ENCODE measurements around the gene HP1BP3. TPM values are rescaled to one million over a fixed set of nuclear protein-coding genes. Genes with fewer than 3 reads are reported as not detected.

The HP1BP3 gene
- total RNA-seq, 1 donor from 2014 or later: 267 TPM

DNA sequence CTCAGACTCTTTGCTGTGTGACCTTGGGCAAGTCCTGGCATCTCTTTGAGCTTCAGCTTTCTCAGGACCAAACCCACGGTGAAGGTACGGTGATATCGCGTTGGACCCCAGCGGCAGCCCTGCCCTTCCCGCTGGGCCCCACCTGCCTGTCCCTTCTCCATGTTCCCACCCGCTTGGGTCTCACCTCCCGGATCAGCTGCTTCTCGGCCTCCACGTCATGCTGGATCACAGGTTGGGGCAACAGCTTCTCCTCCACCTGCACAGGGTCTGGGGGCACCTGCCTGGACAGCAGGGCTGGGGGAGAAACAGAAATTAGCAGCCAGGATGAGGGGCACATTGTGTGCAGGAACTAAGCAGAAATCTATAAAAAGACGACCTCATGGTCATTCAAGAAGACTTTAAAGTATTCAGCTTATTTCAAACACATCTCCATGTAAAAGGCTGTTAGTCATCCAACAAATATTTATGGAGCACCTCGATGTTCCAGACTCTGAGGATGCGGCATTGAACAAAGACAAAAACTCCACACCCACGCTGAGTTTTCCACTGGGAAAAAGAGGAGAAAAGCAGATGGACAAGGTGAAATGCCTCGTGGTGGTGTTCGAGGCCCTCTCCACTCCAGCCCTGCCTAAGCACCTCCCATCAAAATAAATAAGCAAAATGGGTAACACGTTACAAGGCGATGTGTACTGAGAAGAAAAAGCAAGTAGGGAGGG, 88.8 kb downstream of the HP1BP3 start:
- intact Hi-C loops (cut with DNase I): no loop called here
- H3K9me3 ChIP-seq: no peaks in the 10 kb centered on the region
- H3K4me1 ChIP-seq: peaks cover 27% of the 10 kb centered on the region
- H3K27me3 ChIP-seq: no peaks in the 10 kb centered on the region
- H3K4me3 ChIP-seq: no peak overlapping the region
- no peak for DNase-seq (ENCODE audit: extremely low spot score in 2 of 2)
- no peaks in the 10 kb centered on the region for H3K36me3 ChIP-seq
- TF ChIP-seq CTCF (IDR thresholded peaks at IDR 0.05) (no peak), POLR2AphosphoS5 (IDR thresholded peaks at IDR 0.05; ENCODE audit: insufficient read depth in 1 of 2, low read depth in 1 of 2) (peak; percentile 36 to 47)
- H3K27ac ChIP-seq: peak overlapping the region; percentile 82

DNA sequence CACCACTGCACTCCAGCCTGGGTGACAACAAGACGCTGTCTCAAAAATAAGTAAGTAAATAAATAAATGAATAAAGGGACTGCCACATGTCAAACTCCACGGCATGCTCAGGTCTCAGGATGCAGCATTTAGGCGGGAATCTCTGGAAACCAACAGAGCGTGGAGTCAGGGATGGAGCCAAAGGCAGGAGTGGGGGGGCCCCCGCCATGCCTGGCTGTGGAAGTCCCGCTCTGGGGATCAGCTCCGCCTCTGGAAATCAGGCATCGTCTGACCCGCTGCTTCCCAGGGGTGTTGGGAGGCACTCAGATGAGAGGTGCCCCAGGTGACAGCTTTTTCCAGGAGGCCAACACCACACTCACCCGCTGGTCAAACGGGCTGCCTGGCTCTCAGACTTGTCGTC, 89.5 kb downstream of the HP1BP3 start:
- peak overlapping the region; percentile 82 for H3K27ac ChIP-seq
- TF ChIP-seq POLR2AphosphoS5 (IDR thresholded peaks at IDR 0.05; ENCODE audit: insufficient read depth in 1 of 2, low read depth in 1 of 2) (no peak), CTCF (IDR thresholded peaks at IDR 0.05) (no peak), POLR2A (IDR thresholded peaks at IDR 0.05) (no peak)
- DNase-seq (ENCODE audit: extremely low spot score in 2 of 2): no peak
- no peaks in the 10 kb centered on the region for H3K36me3 ChIP-seq
- H3K9me3 ChIP-seq: no peaks in the 10 kb centered on the region
- intact Hi-C loops (cut with DNase I): no loop called here
- H3K4me1 ChIP-seq: peaks cover 27% of the 10 kb centered on the region
- no peak overlapping the region for H3K4me3 ChIP-seq
- no peaks in the 10 kb centered on the region for H3K27me3 ChIP-seq

GRCh38 chr1:20696397-20697333, 90.4 kb downstream of the HP1BP3 start:
- TF ChIP-seq POLR2AphosphoS5 (IDR thresholded peaks at IDR 0.05; ENCODE audit: insufficient read depth in 1 of 2, low read depth in 1 of 2) (peak; percentile 43 to 83), POLR2A (IDR thresholded peaks at IDR 0.05) (peak in 1 of 2 donors; percentile 12), CTCF (IDR thresholded peaks at IDR 0.05) (peak; percentile 67 to 93 (median 70))
- peak in 1 of 2 donors; percentile 94 for DNase-seq (ENCODE audit: extremely low spot score in 2 of 2)
- intact Hi-C loops (cut with DNase I): no loop called here
- Histone ChIP-seq H3K27me3 (no peaks in the 10 kb centered on the region), H3K4me1 (peaks cover 27% of the 10 kb centered on the region), H3K4me3 (peak overlapping the region; percentile 44 to 62), H3K36me3 (no peaks in the 10 kb centered on the region), H3K27ac (peak overlapping the region; percentile 82), H3K9me3 (no peaks in the 10 kb centered on the region)

DNA sequence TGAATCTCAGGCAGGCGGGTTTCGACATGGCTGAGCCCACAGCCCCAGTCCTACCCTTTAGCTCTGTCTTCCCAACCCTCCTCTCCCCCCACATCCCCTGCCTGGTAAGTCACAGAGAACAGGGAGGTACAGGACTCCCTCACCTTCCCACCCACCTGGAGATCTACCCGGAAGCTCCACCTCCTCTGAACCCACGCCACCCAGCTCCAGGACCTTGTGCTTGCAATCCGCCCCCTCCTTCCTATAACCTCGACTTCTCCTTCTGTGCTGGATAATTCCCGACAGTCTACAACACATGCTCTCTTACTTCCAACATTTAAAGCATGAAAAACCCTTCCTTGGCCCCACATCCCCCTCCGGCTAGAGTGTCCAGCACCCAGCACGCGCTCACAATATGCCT, 91.6 kb downstream of the HP1BP3 start:
- H3K9me3 ChIP-seq: no peaks in the 10 kb centered on the region
- no peak for DNase-seq (ENCODE audit: extremely low spot score in 2 of 2)
- H3K4me3 ChIP-seq: no peak overlapping the region
- peaks cover 27% of the 10 kb centered on the region for H3K4me1 ChIP-seq
- H3K27me3 ChIP-seq: no peaks in the 10 kb centered on the region
- TF ChIP-seq CTCF (IDR thresholded peaks at IDR 0.05) (no peak), POLR2A (IDR thresholded peaks at IDR 0.05) (no peak), POLR2AphosphoS5 (IDR thresholded peaks at IDR 0.05; ENCODE audit: insufficient read depth in 1 of 2, low read depth in 1 of 2) (no peak)
- no peak overlapping the region for H3K27ac ChIP-seq
- intact Hi-C loops (cut with DNase I): no loop called here
- H3K36me3 ChIP-seq: no peaks in the 10 kb centered on the region
